Left lobe of liver (tissue), 2 donors: ENCODE measurements around the gene FOXJ2. TPM values are rescaled to one million over a fixed set of nuclear protein-coding genes. Genes with fewer than 3 reads are reported as not detected.
"Not testable (repeated sequence)": the region's sequence is repeated elsewhere in the genome, so short reads cannot be mapped to it uniquely, and the experiment has no call there.

Source experiments
- ATAC-seq: fragments of 200-7000 bp; cut with Tn5 transposase; one replicate; pipeline ENCODE4 v1.9.1; 2020; ENCODE audit warnings: mild to moderate bottlenecking, moderate library complexity
- DNase-seq: peaks from one replicate; pipeline ENCODE4 v3.0.0-alpha.2; 2020; ENCODE audit warnings: low spot score
- total RNA-seq: library from RNA; stranded (reverse); gene quantifications from one replicate; pipeline ENCODE4 v1.2.1, GENCODE V29; 2021
- donor health status: DM: no; HTN: no; CAD: no; lungs with moderate emphysema.
- donor health status: DM: no; HTN: yes; CAD: no.

Gene FOXJ2
- 5.2 TPM for total RNA-seq

GRCh38 chr12:8032242-8033152, at the start of gene FOXJ2:
TSS of gene FOXJ2 (plus strand) at chr12:8032716. CDS start at chr12:8039833, 7,117 bp downstream.
- DNase-seq (peak; percentile 88), ATAC-seq (peak; percentile 96)

- DNase-seq, ATAC-seq: not testable (repeated sequence)
Observed at GRCh38 chr12:7983019-7983418, 49.5 kb upstream of the FOXJ2 start.

- not testable (repeated sequence) for ATAC-seq, DNase-seq
Observed at GRCh38 chr12:7983460-7983859, 49.1 kb upstream of the FOXJ2 start.

- DNase-seq (no peak), ATAC-seq (no peak)
Observed at GRCh38 chr12:7984900-7985299, 47.6 kb upstream of the FOXJ2 start.

GRCh38 chr12:7985802-7986418, 46.6 kb upstream of the FOXJ2 start:
- DNase-seq (no peak), ATAC-seq (no peak)

GRCh38 chr12:7989827-7990491, 42.6 kb upstream of the FOXJ2 start:
- no peak for DNase-seq

GRCh38 chr12:7991535-7991934, 41.0 kb upstream of the FOXJ2 start:
- no peak for DNase-seq
- ATAC-seq = no peak

More at GRCh38 chr12:7989827-7990491, 42.6 kb upstream of the FOXJ2 start:
- peak; percentile 51 for ATAC-seq

GRCh38 chr12:7994731-7995205, 37.7 kb upstream of the FOXJ2 start:
- no peak for DNase-seq

GRCh38 chr12:7995266-7995963, 37.1 kb upstream of the FOXJ2 start:
- ATAC-seq (peak; percentile 100), DNase-seq (peak; percentile 74)

More at GRCh38 chr12:7994731-7995205, 37.7 kb upstream of the FOXJ2 start:
- peak; percentile 21 for ATAC-seq

- ATAC-seq, DNase-seq: not testable (repeated sequence)
Observed at GRCh38 chr12:8000827-8001226, 31.7 kb upstream of the FOXJ2 start.

- ATAC-seq, DNase-seq: not testable (repeated sequence)
Observed at GRCh38 chr12:8001496-8001895, 31.0 kb upstream of the FOXJ2 start.

GRCh38 chr12:8004897-8005296, 27.6 kb upstream of the FOXJ2 start:
- not testable (repeated sequence) for ATAC-seq

GRCh38 chr12:8011331-8011730, 21.2 kb upstream of the FOXJ2 start:
- no peak for DNase-seq
- ATAC-seq = no peak

More at GRCh38 chr12:8004897-8005296, 27.6 kb upstream of the FOXJ2 start:
- not testable (repeated sequence) for DNase-seq

- DNase-seq (no peak), ATAC-seq (no peak)
Observed at GRCh38 chr12:8012651-8013309, 19.7 kb upstream of the FOXJ2 start.

GRCh38 chr12:8014836-8015235, 17.7 kb upstream of the FOXJ2 start:
- ATAC-seq (no peak), DNase-seq (no peak)

GRCh38 chr12:8018213-8018612, 14.3 kb upstream of the FOXJ2 start:
- not testable (repeated sequence) for DNase-seq, ATAC-seq

- DNase-seq = no peak
- peak; percentile 14 for ATAC-seq
Observed at GRCh38 chr12:8018666-8019581, 13.6 kb upstream of the FOXJ2 start.

- DNase-seq = peak; percentile 97
- ATAC-seq = peak; percentile 96
Observed at GRCh38 chr12:8026291-8026900, 6.1 kb upstream of the FOXJ2 start.
